Adipocyte (in vitro differentiated cells): ENCODE measurements around the gene AADACL4.
A peak's percentile ranks its signal among the peaks of the same experiment; 100 is the strongest.

Experiments
- DNase-seq: peaks from one replicate; pipeline ENCODE4 v3.0.0-alpha.2; 2015; ENCODE audit warnings: low read depth
- H3K27me3 ChIP-seq: replicated peaks from 2 replicates; pipeline ENCODE4 v1.7.0; 2013; ENCODE audit warnings: mild to moderate bottlenecking, low read length, moderate library complexity; ENCODE audit not compliant: control insufficient read depth, insufficient read depth
- H3K36me3 ChIP-seq: 2 replicates; pipeline ENCODE4 v1.7.0; 2013; ENCODE audit warnings: low read length, mild to moderate bottlenecking, moderate library complexity; ENCODE audit not compliant: control insufficient read depth, insufficient read depth, severe bottlenecking
- H3K4me1 ChIP-seq: 2 replicates; pipeline ENCODE4 v1.7.0; 2013; ENCODE audit warnings: mild to moderate bottlenecking, low read length, moderate library complexity; ENCODE audit not compliant: control insufficient read depth, insufficient read depth
- H3K4me3 ChIP-seq: 2 replicates; pipeline ENCODE4 v1.7.0; 2013; ENCODE audit warnings: mild to moderate bottlenecking, low read length, moderate library complexity
- H3K9ac ChIP-seq: 2 replicates; pipeline ENCODE4 v1.7.0; 2013; ENCODE audit warnings: mild to moderate bottlenecking, low read length, moderate library complexity
- H3K9me3 ChIP-seq: 2 replicates; pipeline ENCODE4 v1.7.0; 2013; ENCODE audit warnings: mild to moderate bottlenecking, low read length, moderate library complexity; ENCODE audit not compliant: control insufficient read depth

Gene AADACL4

GRCh38 chr1:12601700-12602658 is 41.9 kb upstream of the AADACL4 start:
- H3K4me1 ChIP-seq = peaks cover 57% of the 10 kb centered on the region
- no peak overlapping the region for H3K9ac ChIP-seq
- no peak overlapping the region for H3K4me3 ChIP-seq
- no peak for DNase-seq
- no peaks in the 10 kb centered on the region for H3K27me3 ChIP-seq
- H3K36me3 ChIP-seq = peaks cover 20% of the 10 kb centered on the region
- no peaks in the 10 kb centered on the region for H3K9me3 ChIP-seq

GRCh38 chr1:12602659-12603024 is 41.2 kb upstream of the AADACL4 start:
- Histone ChIP-seq H3K27me3 (no peaks in the 10 kb centered on the region), H3K36me3 (peaks cover 25% of the 10 kb centered on the region), H3K9ac (no peak overlapping the region), H3K4me1 (peaks cover 50% of the 10 kb centered on the region), H3K4me3 (no peak overlapping the region), H3K9me3 (no peaks in the 10 kb centered on the region)
- no peak for DNase-seq

GRCh38 chr1:12603224-12603623 is 40.7 kb upstream of the AADACL4 start:
- Histone ChIP-seq H3K9ac (no peak overlapping the region), H3K4me1 (peaks cover 47% of the 10 kb centered on the region), H3K27me3 (no peaks in the 10 kb centered on the region), H3K9me3 (no peaks in the 10 kb centered on the region), H3K4me3 (no peak overlapping the region), H3K36me3 (peaks cover 25% of the 10 kb centered on the region)
- DNase-seq = no peak

- DNase-seq = peak; percentile 84
- H3K9me3 ChIP-seq = no peaks in the 10 kb centered on the region
- peaks cover 25% of the 10 kb centered on the region for H3K36me3 ChIP-seq
- H3K27me3 ChIP-seq = no peaks in the 10 kb centered on the region
- no peak overlapping the region for H3K9ac ChIP-seq
- no peak overlapping the region for H3K4me3 ChIP-seq
- peaks cover 47% of the 10 kb centered on the region for H3K4me1 ChIP-seq
Measured at GRCh38 chr1:12604114-12604874, 39.6 kb upstream of the AADACL4 start.

GRCh38 chr1:12604986-12605385 is 38.9 kb upstream of the AADACL4 start:
- DNase-seq = no peak
- Histone ChIP-seq H3K4me1 (peaks cover 43% of the 10 kb centered on the region), H3K9me3 (no peaks in the 10 kb centered on the region), H3K9ac (no peak overlapping the region), H3K27me3 (no peaks in the 10 kb centered on the region), H3K36me3 (peaks cover 25% of the 10 kb centered on the region), H3K4me3 (no peak overlapping the region)

- H3K9me3 ChIP-seq = no peaks in the 10 kb centered on the region
- peaks cover 45% of the 10 kb centered on the region for H3K36me3 ChIP-seq
- no peak for DNase-seq
- H3K27me3 ChIP-seq = no peaks in the 10 kb centered on the region
- no peak overlapping the region for H3K4me3 ChIP-seq
- H3K4me1 ChIP-seq = peaks cover 31% of the 10 kb centered on the region
- H3K9ac ChIP-seq = no peak overlapping the region
Measured at GRCh38 chr1:12607263-12607662, 36.6 kb upstream of the AADACL4 start.

- H3K36me3 ChIP-seq = peaks cover 49% of the 10 kb centered on the region
- DNase-seq = no peak
- no peak overlapping the region for H3K4me3 ChIP-seq
- H3K27me3 ChIP-seq = no peaks in the 10 kb centered on the region
- no peak overlapping the region for H3K9ac ChIP-seq
- no peaks in the 10 kb centered on the region for H3K9me3 ChIP-seq
- peaks cover 22% of the 10 kb centered on the region for H3K4me1 ChIP-seq
Measured at GRCh38 chr1:12608311-12608957, 35.5 kb upstream of the AADACL4 start.

GRCh38 chr1:12609469-12610003 is 34.3 kb upstream of the AADACL4 start:
- H3K4me1 ChIP-seq = peaks cover 16% of the 10 kb centered on the region

GRCh38 chr1:12610305-12610935 is 33.5 kb upstream of the AADACL4 start:
- Histone ChIP-seq H3K4me1 (peaks cover 24% of the 10 kb centered on the region), H3K4me3 (no peak overlapping the region)

More at GRCh38 chr1:12609469-12610003, 34.3 kb upstream of the AADACL4 start:
- no peak overlapping the region for H3K4me3 ChIP-seq
- DNase-seq = no peak
- no peaks in the 10 kb centered on the region for H3K9me3 ChIP-seq
- no peaks in the 10 kb centered on the region for H3K27me3 ChIP-seq
- peaks cover 41% of the 10 kb centered on the region for H3K36me3 ChIP-seq
- H3K9ac ChIP-seq = no peak overlapping the region

GRCh38 chr1:12610941-12611340 is 32.9 kb upstream of the AADACL4 start:
- peaks cover 34% of the 10 kb centered on the region for H3K36me3 ChIP-seq
- H3K9ac ChIP-seq = no peak overlapping the region
- no peak overlapping the region for H3K4me3 ChIP-seq
- no peaks in the 10 kb centered on the region for H3K27me3 ChIP-seq
- no peak for DNase-seq
- H3K9me3 ChIP-seq = no peaks in the 10 kb centered on the region
- peaks cover 27% of the 10 kb centered on the region for H3K4me1 ChIP-seq

More at GRCh38 chr1:12610305-12610935, 33.5 kb upstream of the AADACL4 start:
- Histone ChIP-seq H3K36me3 (peaks cover 36% of the 10 kb centered on the region), H3K9ac (no peak overlapping the region), H3K9me3 (no peaks in the 10 kb centered on the region), H3K27me3 (no peaks in the 10 kb centered on the region)
- peak; percentile 59 for DNase-seq
